Activated CD8-positive, alpha-beta T cell treated with anti-CD3 and anti-CD28 coated beads, Interleukin-2, amount 10 ng/mL, durations not matched to agents 7 days and 5 days (primary cell): Measurements from ENCODE around the gene NCKAP1. TPM values are rescaled to one million over a fixed set of nuclear protein-coding genes. Genes with fewer than 3 reads are reported as not detected.

ENCODE experiments used
- ATAC-seq: fragments of 150-1000 bp; cut with Tn5 transposase; one replicate; pipeline ENCODE4 v1.10.0; 2021; ENCODE audit warnings: moderate library complexity
- CTCF ChIA-PET: fragments of 350-600 bp; sonication (Branson Sonifier 250); formaldehyde crosslinking; loops from one replicate; lab custom pipeline; 2021; ENCODE audit warnings: antibody characterized with exemption; lab: Charles Lee
- POLR2A ChIA-PET: fragments of 350-600 bp; sonication (Branson Sonifier 250); formaldehyde crosslinking; loops from one replicate; lab custom pipeline; 2021; ENCODE audit warnings: antibody characterized with exemption; lab: Charles Lee
- DNase-seq: peaks from one replicate; pipeline ENCODE4 v3.0.0-alpha.2; 2020
- H3K27ac Mint-ChIP-seq: one replicate; pipeline ENCODE4 v1.8.0; 2021; ENCODE audit warnings: mild to moderate bottlenecking, mixed read lengths
- H3K27me3 Mint-ChIP-seq: one replicate; pipeline ENCODE4 v1.8.0; 2021; ENCODE audit warnings: low read depth, mixed read lengths
- H3K36me3 Mint-ChIP-seq: one replicate; pipeline ENCODE4 v1.8.0; 2021; ENCODE audit warnings: low read depth, mixed read lengths
- H3K4me1 Mint-ChIP-seq: one replicate; pipeline ENCODE4 v1.8.0; 2021; ENCODE audit warnings: low read depth, mixed read lengths
- H3K4me3 Mint-ChIP-seq: one replicate; pipeline ENCODE4 v1.8.0; 2021; ENCODE audit warnings: mild to moderate bottlenecking, mixed read lengths
- H3K9me3 Mint-ChIP-seq: one replicate; pipeline ENCODE4 v1.8.0; 2022; ENCODE audit warnings: mixed read lengths; ENCODE audit not compliant: insufficient read depth
- total RNA-seq, 2 experiments: library from RNA; stranded (reverse); gene quantifications; one replicate each; pipeline ENCODE4 v1.2.3, GENCODE V29; 2021

The NCKAP1 gene
- total RNA-seq, 2 experiments from 2014 or later, result 0.50 to 0.52 TPM

- H3K27me3 Mint-ChIP-seq, result peaks cover 6% of the 10 kb centered on the region
- H3K4me1 Mint-ChIP-seq, result no peaks in the 10 kb centered on the region
- H3K4me3 Mint-ChIP-seq, result no peak overlapping the region
- H3K36me3 Mint-ChIP-seq, result no peaks in the 10 kb centered on the region
- no peaks in the 10 kb centered on the region for H3K9me3 Mint-ChIP-seq
- DNase-seq, result no peak
- no peak overlapping the region for H3K27ac Mint-ChIP-seq
- ATAC-seq, result no peak
- ChIA-PET CTCF (no interaction called here), POLR2A (no interaction called here)
Observed at GRCh38 chr2:182933629-182934028, 104.6 kb downstream of the NCKAP1 start.

GRCh38 chr2:182929972-182930371, 108.3 kb downstream of the NCKAP1 start:
- no peaks in the 10 kb centered on the region for H3K9me3 Mint-ChIP-seq
- CTCF ChIA-PET, result interaction anchor here (1.0 kb wide), 1 partner anchor 20 kb away, joined by 3 read pairs; no protein-coding TSS in a partner anchor
- no peaks in the 10 kb centered on the region for H3K36me3 Mint-ChIP-seq

DNA sequence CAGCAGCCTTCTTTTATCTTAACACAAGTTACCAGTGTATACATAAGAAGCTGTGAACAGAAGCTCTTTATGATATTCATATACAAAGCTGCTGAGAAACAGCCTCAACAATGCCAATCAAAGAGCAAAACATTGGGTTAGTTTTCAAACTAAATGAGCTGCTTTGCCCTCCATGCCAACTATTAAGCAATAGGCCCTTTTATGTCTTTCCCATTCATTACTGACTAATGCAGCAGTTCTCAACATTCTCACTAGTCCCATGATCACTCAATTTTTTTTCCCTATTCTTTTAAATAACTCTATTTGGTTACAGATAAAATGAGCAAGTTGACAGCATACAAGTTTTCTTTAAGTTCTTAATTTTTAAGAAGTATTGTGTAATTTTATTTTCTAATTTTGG, 114.0 kb downstream of the NCKAP1 start:
- Mint-ChIP-seq H3K4me1 (peaks cover 5% of the 10 kb centered on the region), H3K27ac (no peak overlapping the region), H3K36me3 (no peaks in the 10 kb centered on the region), H3K27me3 (peaks cover 3% of the 10 kb centered on the region), H3K4me3 (no peak overlapping the region), H3K9me3 (no peaks in the 10 kb centered on the region)
- POLR2A ChIA-PET, result no interaction called here
- no peak for DNase-seq
- CTCF ChIA-PET, result no interaction called here
- no peak for ATAC-seq

More at GRCh38 chr2:182929972-182930371, 108.3 kb downstream of the NCKAP1 start:
- Mint-ChIP-seq H3K27ac (no peak overlapping the region), H3K4me3 (no peak overlapping the region), H3K4me1 (no peaks in the 10 kb centered on the region), H3K27me3 (peaks cover 9% of the 10 kb centered on the region)
- ATAC-seq (no peak), DNase-seq (no peak)
- POLR2A ChIA-PET, result no interaction called here

DNA sequence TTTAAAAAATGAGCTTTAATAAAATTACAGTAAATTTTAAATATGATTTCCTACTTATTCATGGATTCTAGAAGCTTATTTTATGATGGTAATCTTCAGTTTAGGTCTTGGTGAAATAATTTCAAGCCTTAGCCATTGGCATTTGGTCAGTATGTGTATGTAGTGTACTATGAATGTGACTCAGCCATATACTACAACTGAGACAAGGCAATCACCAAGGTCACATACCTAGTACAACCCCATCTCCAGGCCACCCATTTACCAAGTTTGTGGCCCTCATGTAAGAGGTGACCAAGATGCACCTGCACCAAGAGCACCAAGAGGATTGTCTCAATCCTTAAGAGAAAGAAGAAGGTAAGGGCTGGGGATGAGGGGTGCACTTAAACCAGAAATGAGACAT, 117.0 kb downstream of the NCKAP1 start:
- H3K9me3 Mint-ChIP-seq, result no peaks in the 10 kb centered on the region
- CTCF ChIA-PET, result no interaction called here
- DNase-seq (no peak), ATAC-seq (no peak)
- H3K27ac Mint-ChIP-seq, result no peak overlapping the region
- POLR2A ChIA-PET, result no interaction called here
- H3K27me3 Mint-ChIP-seq, result peaks cover 2% of the 10 kb centered on the region
- H3K4me3 Mint-ChIP-seq, result no peak overlapping the region
- H3K36me3 Mint-ChIP-seq, result no peaks in the 10 kb centered on the region
- H3K4me1 Mint-ChIP-seq, result peaks cover 5% of the 10 kb centered on the region

- H3K4me1 Mint-ChIP-seq, result peaks cover 5% of the 10 kb centered on the region
- no peaks in the 10 kb centered on the region for H3K36me3 Mint-ChIP-seq
- H3K4me3 Mint-ChIP-seq, result no peak overlapping the region
- no peaks in the 10 kb centered on the region for H3K9me3 Mint-ChIP-seq
- no peak for DNase-seq
- ChIA-PET POLR2A (no interaction called here), CTCF (no interaction called here)
- H3K27me3 Mint-ChIP-seq, result no peaks in the 10 kb centered on the region
- H3K27ac Mint-ChIP-seq, result no peak overlapping the region
- ATAC-seq, result no peak
Observed at GRCh38 chr2:182920631-182921056, 117.6 kb downstream of the NCKAP1 start.

- Mint-ChIP-seq H3K27ac (no peak overlapping the region), H3K27me3 (no peaks in the 10 kb centered on the region), H3K36me3 (no peaks in the 10 kb centered on the region), H3K9me3 (no peaks in the 10 kb centered on the region), H3K4me1 (peaks cover 5% of the 10 kb centered on the region), H3K4me3 (no peak overlapping the region)
- ChIA-PET CTCF (no interaction called here), POLR2A (no interaction called here)
- ATAC-seq (no peak), DNase-seq (no peak)
Observed at GRCh38 chr2:182920089-182920488, 118.2 kb downstream of the NCKAP1 start.

GRCh38 chr2:182918961-182919652, 119.2 kb downstream of the NCKAP1 start:
- Mint-ChIP-seq H3K9me3 (no peaks in the 10 kb centered on the region), H3K4me3 (no peak overlapping the region), H3K4me1 (peaks cover 5% of the 10 kb centered on the region), H3K27ac (no peak overlapping the region), H3K27me3 (no peaks in the 10 kb centered on the region), H3K36me3 (no peaks in the 10 kb centered on the region)
- ChIA-PET CTCF (no interaction called here), POLR2A (no interaction called here)
- ATAC-seq (no peak), DNase-seq (no peak)

- Mint-ChIP-seq H3K27ac (no peak overlapping the region), H3K4me1 (peaks cover 5% of the 10 kb centered on the region), H3K4me3 (no peak overlapping the region), H3K36me3 (no peaks in the 10 kb centered on the region), H3K27me3 (peaks cover 4% of the 10 kb centered on the region), H3K9me3 (no peaks in the 10 kb centered on the region)
- ChIA-PET POLR2A (no interaction called here), CTCF (no interaction called here)
- DNase-seq (no peak), ATAC-seq (no peak)
Observed at GRCh38 chr2:182917924-182918323, 120.3 kb downstream of the NCKAP1 start.

DNA sequence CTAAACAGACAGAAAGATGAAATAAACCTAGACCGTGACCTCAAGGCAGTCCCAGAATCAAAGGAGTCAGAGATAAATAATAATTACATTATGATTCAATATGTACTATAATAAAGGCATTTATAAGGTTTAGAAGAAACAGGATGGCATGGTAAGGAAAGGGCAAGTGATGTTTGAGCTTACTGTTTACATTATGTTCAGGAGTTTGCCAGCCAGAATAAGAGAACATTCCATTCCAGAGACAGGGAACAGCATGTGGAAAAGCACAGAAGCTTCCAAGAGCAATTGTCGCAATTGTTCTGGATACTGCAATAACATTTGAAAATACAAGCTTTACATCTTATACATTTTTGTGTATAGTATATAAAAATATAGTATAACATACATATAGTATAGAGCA, 121.8 kb downstream of the NCKAP1 start:
- H3K27me3 Mint-ChIP-seq, result peaks cover 8% of the 10 kb centered on the region
- no peak overlapping the region for H3K4me3 Mint-ChIP-seq
- no peaks in the 10 kb centered on the region for H3K36me3 Mint-ChIP-seq
- DNase-seq (no peak), ATAC-seq (no peak)
- H3K27ac Mint-ChIP-seq, result no peak overlapping the region
- no peaks in the 10 kb centered on the region for H3K9me3 Mint-ChIP-seq
- peaks cover 5% of the 10 kb centered on the region for H3K4me1 Mint-ChIP-seq
- CTCF ChIA-PET, result no interaction called here
- POLR2A ChIA-PET, result no interaction called here

DNA sequence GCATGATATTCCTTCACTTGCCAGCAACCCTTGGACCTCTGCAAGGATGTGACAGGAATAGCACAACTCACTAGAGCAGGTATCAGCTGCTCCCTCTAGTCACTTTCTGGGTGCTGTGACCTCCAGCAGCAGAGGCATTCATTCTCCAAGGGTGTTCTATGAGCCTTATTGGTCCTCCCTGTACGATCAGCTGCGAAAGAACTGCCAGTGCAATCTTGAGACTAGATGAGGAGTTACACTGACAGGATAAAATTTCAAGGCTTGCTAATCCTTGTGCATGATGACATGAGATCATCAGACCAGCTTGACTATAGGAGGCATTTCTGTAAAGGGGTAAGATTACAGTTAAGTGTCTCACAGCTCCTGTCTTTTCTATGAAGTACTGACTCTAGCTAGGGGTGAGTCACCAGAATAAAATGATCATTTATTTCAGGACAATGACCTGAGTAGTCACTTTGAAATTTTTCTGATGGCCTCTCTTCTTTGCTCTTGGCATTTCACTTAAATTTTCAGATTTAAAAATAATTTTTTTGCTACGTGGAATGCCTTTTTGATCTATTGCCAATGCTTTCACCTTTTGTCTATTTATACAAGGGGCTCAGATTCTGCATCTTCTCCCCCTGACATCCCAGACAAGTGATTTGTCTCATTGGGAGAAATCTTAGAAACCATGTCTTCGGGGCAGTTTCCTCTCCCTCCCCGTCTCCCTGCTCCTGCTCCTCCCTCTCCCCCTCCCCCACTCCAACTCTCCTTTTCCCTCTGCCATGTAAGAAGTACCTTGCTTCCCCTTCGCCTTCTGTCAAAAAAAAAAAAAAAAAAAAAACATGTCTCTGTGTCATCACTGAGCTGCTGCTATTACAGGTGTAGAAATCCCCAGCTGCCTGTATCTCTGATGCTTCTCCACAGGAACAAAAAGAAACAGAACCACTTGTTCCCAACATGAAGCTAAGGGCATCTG, 122.6 kb downstream of the NCKAP1 start:
- H3K4me3 Mint-ChIP-seq, result no peak overlapping the region
- ChIA-PET CTCF (no interaction called here), POLR2A (no interaction called here)
- peaks cover 8% of the 10 kb centered on the region for H3K27me3 Mint-ChIP-seq
- ATAC-seq (no peak), DNase-seq (no peak)
- H3K4me1 Mint-ChIP-seq, result peaks cover 4% of the 10 kb centered on the region
- H3K9me3 Mint-ChIP-seq, result no peaks in the 10 kb centered on the region
- no peak overlapping the region for H3K27ac Mint-ChIP-seq
- H3K36me3 Mint-ChIP-seq, result no peaks in the 10 kb centered on the region

GRCh38 chr2:182914852-182915251, 123.4 kb downstream of the NCKAP1 start:
- Mint-ChIP-seq H3K27ac (no peak overlapping the region), H3K36me3 (no peaks in the 10 kb centered on the region), H3K9me3 (no peaks in the 10 kb centered on the region), H3K27me3 (peaks cover 8% of the 10 kb centered on the region), H3K4me1 (no peaks in the 10 kb centered on the region), H3K4me3 (no peak overlapping the region)
- ATAC-seq, result no peak
- DNase-seq, result no peak
- POLR2A ChIA-PET, result no interaction called here
- CTCF ChIA-PET, result no interaction called here

DNA sequence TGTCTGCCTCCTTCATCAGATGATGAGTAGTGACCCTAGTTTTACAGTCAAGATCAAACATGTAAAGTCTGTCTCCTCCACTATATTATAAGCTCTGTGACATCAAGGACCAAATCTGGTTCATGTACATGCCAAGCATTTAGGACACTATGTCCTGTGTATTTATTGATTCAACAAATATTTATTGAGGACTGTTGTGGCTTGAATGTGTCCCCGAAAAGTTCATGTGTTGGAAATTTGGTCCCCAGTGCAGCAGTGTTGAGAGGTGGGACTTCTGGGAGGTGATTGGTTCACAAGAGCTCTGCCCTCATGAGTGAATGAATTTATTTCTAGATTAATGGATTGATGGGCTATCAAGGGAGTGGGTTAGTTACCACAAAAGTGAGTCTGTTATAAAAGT, 125.2 kb downstream of the NCKAP1 start:
- CTCF ChIA-PET, result no interaction called here
- H3K4me3 Mint-ChIP-seq, result no peak overlapping the region
- POLR2A ChIA-PET, result no interaction called here
- H3K27me3 Mint-ChIP-seq, result peaks cover 13% of the 10 kb centered on the region
- no peaks in the 10 kb centered on the region for H3K9me3 Mint-ChIP-seq
- no peak for ATAC-seq
- DNase-seq, result no peak
- no peaks in the 10 kb centered on the region for H3K4me1 Mint-ChIP-seq
- no peaks in the 10 kb centered on the region for H3K36me3 Mint-ChIP-seq
- H3K27ac Mint-ChIP-seq, result no peak overlapping the region
